Activated CD4-positive, alpha-beta T cell treated with anti-CD3 and anti-CD28 coated beads, Interleukin-2, Interleukin-4, amounts not matched to agents 100 ng/mL and 50 ng/mL, durations not matched to agents 16 hours and 8 hours (primary cell): ENCODE data around the gene CERS6.

ENCODE experiments used
- DNase-seq: peaks from one replicate; pipeline ENCODE4 v3.0.0-alpha.2; 2020; ENCODE audit warnings: low spot score

CERS6 gene

GRCh38 chr2:168568476-168569267 lies 112.6 kb downstream of the CERS6 start:
- DNase-seq: no peak

GRCh38 chr2:168571061-168571460 lies 115.0 kb downstream of the CERS6 start:
- DNase-seq: no peak

- no peak for DNase-seq
These were observed 117.2 kb downstream of the CERS6 start for GRCh38 chr2:168573128-168573903.

- no peak for DNase-seq
These were observed 119.0 kb downstream of the CERS6 start for GRCh38 chr2:168574856-168575630.

GRCh38 chr2:168577885-168578284 lies 121.8 kb downstream of the CERS6 start:
- no peak for DNase-seq

- no peak for DNase-seq
These were observed 127.1 kb downstream of the CERS6 start for GRCh38 chr2:168583064-168583709.

GRCh38 chr2:168583710-168584521 lies 127.8 kb downstream of the CERS6 start:
- no peak for DNase-seq

GRCh38 chr2:168584911-168585310 lies 128.8 kb downstream of the CERS6 start:
- no peak for DNase-seq

- no peak for DNase-seq
These were observed 129.6 kb downstream of the CERS6 start for GRCh38 chr2:168585700-168586099.

GRCh38 chr2:168587307-168587706 lies 131.2 kb downstream of the CERS6 start:
- no peak for DNase-seq

- DNase-seq: no peak
These were observed 133.5 kb downstream of the CERS6 start for GRCh38 chr2:168589236-168590211.

GRCh38 chr2:168592181-168592831 lies 136.2 kb downstream of the CERS6 start:
- no peak for DNase-seq

- no peak for DNase-seq
These were observed 137.6 kb downstream of the CERS6 start for GRCh38 chr2:168593713-168594112.

GRCh38 chr2:168594778-168595177 lies 138.7 kb downstream of the CERS6 start:
- peak; percentile 27 for DNase-seq

- DNase-seq: no peak
These were observed 141.0 kb downstream of the CERS6 start for GRCh38 chr2:168596881-168597655.

- DNase-seq: no peak
These were observed 143.7 kb downstream of the CERS6 start for GRCh38 chr2:168599738-168600137.

GRCh38 chr2:168600949-168601348 lies 144.9 kb downstream of the CERS6 start:
- no peak for DNase-seq

- DNase-seq: no peak
These were observed 145.7 kb downstream of the CERS6 start for GRCh38 chr2:168601741-168602140.

- no peak for DNase-seq
These were observed 146.3 kb downstream of the CERS6 start for GRCh38 chr2:168602379-168602778.
